ENCODE results near the gene ZNF275.
A peak's percentile ranks its signal among the peaks of the same experiment; 100 is the strongest.
"Not testable (repeated sequence)": the region's sequence is repeated elsewhere in the genome, so short reads cannot be mapped to it uniquely, and the experiment has no call there.

ZNF275 gene

GRCh38 chrX:153388722-153389459, 54.9 kb downstream of the ZNF275 start:
- no peak for DNase-seq

DNA sequence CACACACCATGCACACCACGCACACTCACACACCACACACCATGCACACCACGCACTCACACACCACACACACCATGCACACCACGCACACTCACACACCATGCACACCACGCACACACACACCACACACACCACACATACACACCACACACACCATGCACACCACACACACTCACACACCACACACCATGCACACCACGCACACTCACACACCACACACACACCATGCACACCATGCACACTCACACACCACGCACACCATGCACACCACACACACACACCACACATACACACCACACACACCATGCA, 55.5 kb downstream of the ZNF275 start:
- not testable (repeated sequence) for DNase-seq

GRCh38 chrX:153392642-153393321, 58.8 kb downstream of the ZNF275 start:
- no peak for DNase-seq

GRCh38 chrX:153394612-153395011, 60.7 kb downstream of the ZNF275 start:
- no peak for DNase-seq

- no peak for DNase-seq
These were observed 61.8 kb downstream of the ZNF275 start for GRCh38 chrX:153395613-153396319.

- DNase-seq, result no peak
These were observed 62.6 kb downstream of the ZNF275 start for GRCh38 chrX:153396320-153397195.

GRCh38 chrX:153397256-153397960, 63.5 kb downstream of the ZNF275 start:
- no peak for DNase-seq

DNA sequence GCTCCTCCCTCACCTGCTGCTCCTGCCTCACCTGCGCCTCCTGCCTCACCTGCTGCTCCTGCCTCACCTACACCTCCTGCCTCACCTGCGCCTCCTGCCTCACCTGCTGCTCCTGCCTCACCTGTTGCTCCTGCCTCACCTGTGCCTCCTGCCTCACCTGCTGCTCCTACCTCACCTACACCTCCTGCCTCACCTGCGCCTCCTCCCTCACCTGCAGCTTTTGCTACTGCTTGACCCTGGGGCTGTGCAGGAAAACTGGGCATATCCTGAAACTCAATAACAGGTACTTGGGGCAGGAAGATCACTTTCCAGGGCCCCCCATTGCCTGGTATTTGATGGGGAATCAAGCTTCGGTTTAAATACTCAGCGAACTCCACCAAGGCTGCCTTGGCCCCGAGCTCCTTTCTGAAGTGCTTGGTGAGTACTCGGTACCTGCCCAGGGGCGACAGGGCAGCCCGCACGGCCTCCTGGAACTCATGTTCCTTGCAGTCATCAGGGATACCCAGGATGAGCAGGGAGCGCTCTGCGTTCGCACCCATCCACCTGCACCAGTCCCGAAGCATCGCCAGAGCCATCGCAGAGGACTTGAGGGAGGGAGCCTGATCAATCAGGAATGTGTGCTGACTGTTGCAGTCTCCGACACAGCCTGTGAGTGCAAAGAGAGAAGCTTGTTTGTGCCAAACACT, 64.5 kb downstream of the ZNF275 start:
- DNase-seq, result no peak

DNA sequence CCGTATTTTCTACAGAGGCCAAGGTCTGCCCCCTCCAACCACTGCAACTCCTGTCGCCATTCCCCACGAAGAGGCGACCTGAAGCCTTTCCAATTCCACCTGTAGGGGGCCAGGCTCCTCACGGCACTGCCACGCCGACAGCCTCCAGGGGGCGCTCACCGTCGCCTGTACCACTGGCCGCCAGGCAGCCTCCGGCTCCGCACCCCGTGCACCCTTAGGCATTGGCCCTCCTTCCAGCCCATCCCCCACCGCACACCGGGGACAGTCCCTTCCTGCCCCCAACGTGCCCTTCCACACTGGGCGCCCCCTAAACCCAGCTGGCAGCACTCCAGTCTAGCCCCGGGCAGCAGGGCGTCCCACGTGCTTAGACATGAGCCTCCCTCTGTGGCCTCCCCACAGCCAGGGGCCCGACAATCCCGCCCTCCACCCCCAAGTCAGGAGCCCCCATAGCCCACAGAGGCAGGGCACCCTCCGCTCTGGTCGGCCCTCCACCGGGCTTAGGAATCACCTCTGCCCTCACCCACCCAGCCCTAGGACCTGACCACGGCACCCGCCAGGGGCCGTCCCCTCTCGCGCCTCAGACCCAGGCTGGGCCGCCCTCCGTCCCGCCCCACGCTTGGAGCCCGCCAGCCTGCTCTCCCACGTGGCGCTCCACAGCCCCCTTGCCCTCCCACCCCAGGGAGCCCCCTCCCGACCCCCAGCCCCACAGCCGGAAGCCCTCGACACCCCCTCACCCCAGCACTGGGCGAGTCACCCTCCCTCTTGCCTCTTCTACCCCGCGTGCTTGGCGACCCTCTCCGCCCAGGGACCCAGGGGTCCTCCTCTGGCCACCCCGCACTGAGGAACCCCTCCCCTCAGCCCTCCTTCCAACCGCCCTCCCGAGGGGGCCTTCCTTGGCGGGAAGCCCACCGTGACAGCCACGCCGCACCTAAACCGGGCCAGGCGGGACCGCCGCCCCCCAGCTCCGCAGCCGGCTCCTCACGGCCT, 66.5 kb downstream of the ZNF275 start:
- DNase-seq, result peak; percentile 21

DNA sequence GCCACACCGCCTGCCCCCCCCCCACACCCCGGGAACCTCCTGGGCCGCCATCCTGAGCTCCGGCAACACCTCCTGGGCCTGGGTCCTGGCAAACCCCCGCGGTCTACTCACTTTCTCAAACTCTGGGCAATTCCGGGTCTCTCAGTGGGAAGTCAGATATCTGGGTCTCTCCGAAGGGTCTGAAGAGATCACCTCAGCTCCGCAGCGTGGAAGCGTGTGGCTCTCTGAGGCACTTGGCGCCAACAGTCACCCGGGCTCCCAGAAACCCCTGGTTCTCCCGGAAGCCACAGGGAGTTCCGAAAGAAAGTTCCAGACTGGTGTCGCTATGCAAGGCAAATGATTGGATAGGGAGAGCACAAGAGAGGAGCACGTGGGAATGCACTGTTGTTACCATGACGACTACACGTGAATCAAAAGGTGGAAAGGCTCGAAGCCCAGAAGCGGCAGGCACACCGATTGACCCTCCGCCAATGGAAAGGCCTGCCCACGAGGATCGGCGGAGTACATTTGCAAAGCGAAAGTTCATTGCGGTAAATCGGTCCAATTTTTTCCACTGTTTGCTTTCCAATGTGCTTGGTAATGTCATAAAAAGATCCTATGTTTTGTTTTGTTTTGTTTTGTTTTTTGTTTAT, 67.3 kb downstream of the ZNF275 start, which contains the start of gene PNMA6E:
Gene PNMA6E (minus strand): TSS at position 218 of the 632 bp plus-strand sequence. CDS start 2,501 bp downstream, outside the sequence.
- no peak for DNase-seq
